Measurements from ENCODE around the gene FAM167B.

- TF ChIP-seq CTCF (IDR thresholded peaks at IDR 0.05) (no peak), EZH2 (IDR thresholded peaks at IDR 0.05; ENCODE audit: borderline replicate concordance, insufficient read depth, low read depth, low read length, poor library complexity, severe bottlenecking) (no peak)
Measured at GRCh38 chr1:32255072-32256071, 8.3 kb downstream of the FAM167B start.

All from B cell (primary cell).